ENCODE data around the gene LRRIQ1.
"Not testable (repeated sequence)": the region's sequence is repeated elsewhere in the genome, so short reads cannot be mapped to it uniquely, and the experiment has no call there.

The LRRIQ1 gene

GRCh38 chr12:85065837-85066482 is 29.8 kb downstream of the LRRIQ1 start:
- no peak for DNase-seq

- DNase-seq = no peak
Observed at GRCh38 chr12:85072826-85073225, 36.7 kb downstream of the LRRIQ1 start.

DNA sequence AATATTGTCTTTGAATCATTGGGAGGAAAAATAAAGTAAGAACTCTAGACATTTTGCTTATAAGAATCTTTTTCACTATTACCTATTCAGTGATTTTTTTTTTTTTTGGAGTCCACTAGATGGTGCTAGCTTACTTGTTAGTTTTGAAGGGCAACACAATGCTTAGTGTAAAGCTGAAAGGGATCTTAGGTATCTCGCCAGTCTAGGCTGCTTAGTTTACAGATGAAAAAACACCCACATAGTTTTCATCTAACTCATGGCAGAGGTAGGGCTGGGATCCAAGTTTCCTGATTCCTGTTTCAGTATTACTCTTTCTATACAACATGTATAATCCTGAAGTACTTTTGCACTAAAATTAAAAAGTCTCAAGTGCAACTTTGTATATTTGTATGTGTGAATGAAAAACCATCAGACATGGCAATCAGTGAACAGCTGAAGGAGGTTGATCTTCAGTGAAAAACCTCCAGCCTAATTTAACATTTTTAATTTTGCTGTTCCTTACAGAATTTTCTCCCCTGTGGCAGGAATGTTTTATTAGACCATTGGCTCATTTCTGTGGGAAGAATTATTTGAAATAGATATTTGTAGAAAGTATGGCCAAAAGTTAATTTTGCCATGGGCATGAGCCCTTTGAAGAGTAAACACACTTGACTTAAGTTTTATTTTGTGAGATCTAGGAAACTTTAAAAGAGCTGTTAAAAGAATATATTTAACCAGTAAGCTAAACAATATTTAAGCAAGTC is 40.7 kb downstream of the LRRIQ1 start:
- no peak for DNase-seq

DNA sequence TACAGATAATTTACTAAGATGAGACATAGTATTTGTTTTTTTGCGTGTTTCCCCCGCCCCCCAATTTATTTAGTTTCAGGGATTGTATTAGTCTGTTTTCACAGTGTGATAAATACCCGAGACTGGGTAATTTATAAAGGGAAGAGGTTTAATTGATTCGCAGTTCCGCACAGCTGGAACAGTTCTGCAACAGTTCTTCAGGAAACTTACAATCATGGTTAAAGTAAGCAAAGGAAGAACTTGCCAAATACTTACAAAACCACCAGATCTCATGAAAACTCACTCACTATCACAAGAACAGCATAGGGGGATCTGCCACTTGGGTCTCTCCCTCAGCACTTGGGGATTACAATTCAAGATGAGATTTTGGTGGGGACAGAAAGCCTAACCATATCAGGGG is 48.9 kb downstream of the LRRIQ1 start:
- no peak for DNase-seq

DNA sequence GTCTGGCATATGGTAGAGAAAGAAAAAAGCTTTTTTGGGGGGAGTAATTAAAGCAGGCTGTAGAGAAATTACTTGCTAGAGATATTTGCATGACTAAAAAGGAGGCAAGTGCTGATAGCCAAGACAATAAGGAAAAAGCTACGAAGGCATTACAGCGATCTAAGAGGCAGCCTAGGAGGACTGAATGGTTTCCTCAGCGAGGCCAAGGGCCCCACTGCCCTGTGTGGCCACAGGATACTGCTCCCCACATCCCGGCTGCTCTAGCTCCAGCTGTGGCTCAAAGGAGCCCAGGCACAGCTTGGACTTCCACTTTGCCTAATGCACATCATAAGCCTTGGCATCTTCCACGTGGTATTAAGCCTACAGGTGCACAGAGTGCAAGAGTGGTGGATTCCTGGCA is 53.6 kb downstream of the LRRIQ1 start:
- DNase-seq = no peak

DNA sequence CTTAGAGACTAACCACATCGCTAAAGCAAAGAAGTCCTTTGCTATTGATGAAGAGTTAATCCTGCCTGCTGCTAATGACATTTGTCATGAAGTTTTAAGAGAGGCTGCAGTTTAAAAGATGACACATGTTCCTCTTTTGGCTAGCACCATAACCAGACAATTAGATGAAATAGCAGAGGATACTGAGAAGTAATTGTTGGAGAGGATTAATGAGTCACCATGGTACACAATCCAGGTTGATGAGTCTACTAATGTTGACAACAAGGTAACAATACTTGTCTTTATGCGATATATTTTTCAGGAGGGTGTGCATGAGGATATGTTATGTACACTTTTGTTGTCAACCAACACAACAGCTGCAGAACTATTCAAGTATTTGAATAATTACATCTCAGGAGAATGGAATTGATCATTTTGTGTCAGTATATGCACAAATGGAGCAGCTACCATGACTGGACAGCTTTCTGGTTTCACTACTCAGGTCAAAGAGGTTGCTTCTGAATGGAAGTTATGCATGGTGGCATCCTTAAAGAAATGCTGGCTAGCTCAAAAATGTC is 56.7 kb downstream of the LRRIQ1 start:
- DNase-seq = no peak

DNA sequence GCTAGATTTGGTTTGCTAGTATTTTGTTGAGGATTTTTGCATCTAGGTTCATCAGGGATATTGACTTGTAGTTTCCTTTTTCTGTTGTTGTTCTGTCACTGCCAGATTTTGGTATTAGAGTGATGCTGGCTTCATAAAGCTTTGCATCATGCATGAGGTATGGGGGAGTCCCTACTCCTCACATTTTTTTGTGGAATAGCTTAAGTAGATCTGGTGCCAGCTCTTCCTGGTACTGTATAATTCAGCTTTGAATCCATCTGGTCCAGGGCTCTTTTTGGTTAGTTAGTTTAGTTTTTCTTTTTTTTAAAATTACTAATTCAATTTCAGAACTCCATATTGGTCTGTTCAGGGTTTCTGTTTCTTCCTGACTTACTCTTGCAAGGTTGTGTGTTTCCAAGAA is 59.4 kb downstream of the LRRIQ1 start:
- no peak for DNase-seq

- no peak for DNase-seq
Observed at GRCh38 chr12:85130646-85131045, 94.5 kb downstream of the LRRIQ1 start.

- no peak for DNase-seq
Observed at GRCh38 chr12:85138833-85139232, 102.7 kb downstream of the LRRIQ1 start.

GRCh38 chr12:85147331-85147730 is 111.2 kb downstream of the LRRIQ1 start:
- DNase-seq = no peak

GRCh38 chr12:85152311-85152729 is 116.2 kb downstream of the LRRIQ1 start:
- no peak for DNase-seq

GRCh38 chr12:85155791-85156190 is 119.6 kb downstream of the LRRIQ1 start:
- no peak for DNase-seq

GRCh38 chr12:85156569-85156968 is 120.4 kb downstream of the LRRIQ1 start:
- DNase-seq = no peak

DNA sequence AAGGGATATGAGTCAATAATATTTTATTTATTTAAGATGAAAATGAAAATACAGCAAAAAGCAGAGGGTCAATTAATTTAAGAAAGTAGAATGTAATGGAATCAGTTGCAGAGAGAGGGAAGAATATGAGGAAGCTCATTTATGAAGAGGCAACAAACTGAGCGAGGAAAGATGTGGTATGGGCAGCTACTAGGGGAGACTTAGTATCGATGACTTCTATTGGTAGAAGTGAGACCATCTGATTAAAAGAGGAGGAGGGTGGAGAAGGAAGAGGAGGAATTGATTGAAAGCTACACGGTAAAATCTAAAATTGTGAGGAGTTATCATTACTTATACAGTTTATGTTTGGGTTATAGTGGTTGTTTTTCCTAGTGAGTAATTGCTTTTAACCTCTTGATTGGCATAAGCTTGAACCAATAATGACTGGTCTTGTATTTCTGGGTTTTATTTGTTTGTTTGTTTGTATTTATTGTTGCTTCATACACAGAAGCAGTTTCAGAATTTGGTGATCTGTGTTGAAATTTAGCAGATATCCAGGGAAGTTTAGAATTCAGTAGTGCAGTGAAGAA is 121.0 kb downstream of the LRRIQ1 start:
- no peak for DNase-seq

DNA sequence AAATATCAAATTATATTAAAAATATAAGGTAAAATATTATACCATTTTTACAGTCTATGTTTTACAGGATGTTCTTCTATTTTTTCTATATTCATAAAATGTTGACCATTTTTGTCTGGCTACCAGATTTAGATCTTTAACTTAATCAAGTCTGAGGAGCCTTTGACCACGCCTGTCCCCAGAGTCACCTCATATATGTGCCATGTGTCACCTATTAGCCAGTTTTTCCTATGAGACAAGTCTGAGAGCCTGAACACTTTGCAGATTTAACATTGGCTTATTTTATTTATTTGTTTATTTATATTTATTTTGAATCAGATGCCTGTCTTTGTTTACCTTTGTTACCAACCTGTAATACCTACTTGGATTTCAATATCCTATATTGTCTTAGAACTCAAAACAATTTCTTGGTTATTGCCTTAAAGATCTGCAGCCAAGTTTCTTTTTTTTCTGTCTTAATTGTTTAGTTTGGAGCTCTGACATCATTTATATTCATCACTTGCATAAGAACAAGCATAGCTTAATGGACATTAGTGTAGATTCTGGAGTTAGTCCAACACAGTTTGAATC is 127.7 kb downstream of the LRRIQ1 start:
- no peak for DNase-seq

- DNase-seq = no peak
Observed at GRCh38 chr12:85179680-85180270, 143.6 kb downstream of the LRRIQ1 start.

- no peak for DNase-seq
Observed at GRCh38 chr12:85182699-85183098, 146.5 kb downstream of the LRRIQ1 start.

- no peak for DNase-seq
Observed at GRCh38 chr12:85183855-85184254, 147.7 kb downstream of the LRRIQ1 start.

DNA sequence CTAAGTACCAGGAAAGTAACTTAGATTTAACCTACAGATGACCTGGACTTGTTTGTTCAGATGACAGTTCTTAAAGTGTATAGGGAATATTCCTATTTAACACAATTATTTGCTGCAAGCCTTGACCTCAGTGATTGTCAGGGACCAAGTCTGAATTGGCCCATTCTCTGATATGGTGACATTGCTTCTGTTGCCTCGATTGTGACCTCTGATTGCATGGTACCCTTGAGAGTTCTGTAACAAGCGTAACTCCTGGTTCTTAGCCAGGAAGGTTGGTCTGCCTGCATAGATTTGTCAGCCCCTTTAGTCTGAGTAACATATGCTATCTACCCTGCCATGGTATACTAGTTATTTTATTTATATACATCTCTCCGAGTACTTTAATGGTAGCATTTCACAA is 150.1 kb downstream of the LRRIQ1 start:
- no peak for DNase-seq

DNA sequence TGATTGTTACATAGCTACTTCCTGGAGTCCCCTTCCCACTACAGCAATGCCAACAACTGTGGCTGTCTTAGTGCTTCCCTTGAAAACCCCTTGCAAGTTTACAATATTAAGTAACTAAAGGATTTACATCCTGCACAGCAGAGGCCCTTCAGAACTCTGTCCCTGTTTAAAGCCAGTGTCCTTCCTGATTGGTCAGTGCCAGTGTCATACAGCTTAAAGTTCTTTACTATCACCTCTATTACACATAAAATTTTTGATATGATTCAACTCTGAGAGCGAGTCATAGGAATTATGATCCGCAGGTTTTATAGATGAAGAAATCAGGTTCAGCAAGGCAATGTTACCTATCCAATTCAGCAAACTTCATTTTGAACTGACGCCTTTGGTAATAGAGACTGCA is 152.5 kb downstream of the LRRIQ1 start:
- DNase-seq = no peak

DNA sequence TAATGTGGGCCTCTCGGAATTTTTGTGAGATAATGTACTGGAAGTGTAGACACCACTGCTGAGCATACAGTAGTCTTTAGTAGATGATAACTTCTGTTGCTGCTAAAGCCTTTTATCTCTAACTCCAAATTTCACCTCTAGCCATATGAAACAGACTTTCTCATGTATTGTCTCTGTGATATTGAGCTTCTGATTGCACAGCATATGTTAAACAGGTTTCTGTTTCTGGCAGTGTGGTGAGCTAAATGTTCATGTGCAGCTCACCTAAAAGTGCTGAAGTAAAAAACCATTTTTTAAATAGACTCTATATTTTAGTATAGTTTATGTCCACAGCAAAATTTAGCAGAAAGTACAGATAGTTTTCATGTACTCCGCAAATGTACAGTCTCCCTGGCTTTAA is 154.6 kb downstream of the LRRIQ1 start:
- no peak for DNase-seq

GRCh38 chr12:85203809-85204208 is 167.7 kb downstream of the LRRIQ1 start:
- DNase-seq = not testable (repeated sequence)

- DNase-seq = no peak
Observed at GRCh38 chr12:85206543-85206942, 170.4 kb downstream of the LRRIQ1 start.

Measured in CD4-positive, alpha-beta T cell treated with Interleukin-21 for 1 hour (primary cell).